Activated CD4-positive, alpha-beta T cell treated with anti-CD3 and anti-CD28 coated beads, Interleukin-10, Interleukin-2, amounts not matched to agents 100 ng/mL and 50 ng/mL, durations not matched to agents 16 hours and 8 hours (primary cell): Measurements from ENCODE around the gene PLCL2.
"Not testable (repeated sequence)": the region's sequence is repeated elsewhere in the genome, so short reads cannot be mapped to it uniquely, and the experiment has no call there.

Experiments used
- DNase-seq: peaks from one replicate; pipeline ENCODE4 v3.0.0-alpha.2; 2020

The PLCL2 gene

DNA sequence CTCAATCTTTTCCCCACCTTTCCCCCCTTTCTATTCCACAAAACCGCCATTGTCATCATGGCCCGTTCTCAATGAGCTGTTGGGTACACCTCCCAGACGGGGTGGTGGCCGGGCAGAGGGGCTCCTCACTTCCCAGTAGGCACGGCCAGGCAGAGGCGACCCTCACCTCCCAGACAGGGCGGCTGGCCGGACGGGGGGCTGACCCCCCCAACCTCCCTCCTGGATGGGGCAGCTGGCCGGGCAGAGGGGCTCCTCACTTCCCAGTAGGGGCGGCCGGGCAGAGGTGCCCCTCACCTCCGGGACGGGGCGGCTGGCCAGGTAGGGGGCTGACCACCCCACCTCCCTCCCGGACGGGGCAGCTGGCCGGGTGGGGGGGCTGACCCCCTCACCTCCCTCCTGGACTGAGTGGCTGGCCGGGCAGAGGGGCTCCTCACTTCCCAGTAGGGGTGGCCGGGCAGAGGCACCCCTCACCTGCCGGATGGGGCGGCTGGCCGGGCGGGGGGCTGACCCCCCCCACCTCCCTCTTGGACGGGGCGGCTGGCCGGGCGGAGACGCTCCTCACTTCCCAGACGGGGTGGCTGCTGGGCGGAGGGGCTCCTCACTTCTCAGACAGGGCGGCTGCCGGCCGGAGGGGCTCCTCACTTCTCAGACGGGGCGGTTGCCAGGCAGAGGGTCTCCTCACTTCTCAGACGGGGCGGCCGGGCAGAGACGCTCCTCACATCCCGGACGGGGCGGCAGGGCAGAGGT, 95.2 kb downstream of the PLCL2 start:
- not testable (repeated sequence) for DNase-seq

DNA sequence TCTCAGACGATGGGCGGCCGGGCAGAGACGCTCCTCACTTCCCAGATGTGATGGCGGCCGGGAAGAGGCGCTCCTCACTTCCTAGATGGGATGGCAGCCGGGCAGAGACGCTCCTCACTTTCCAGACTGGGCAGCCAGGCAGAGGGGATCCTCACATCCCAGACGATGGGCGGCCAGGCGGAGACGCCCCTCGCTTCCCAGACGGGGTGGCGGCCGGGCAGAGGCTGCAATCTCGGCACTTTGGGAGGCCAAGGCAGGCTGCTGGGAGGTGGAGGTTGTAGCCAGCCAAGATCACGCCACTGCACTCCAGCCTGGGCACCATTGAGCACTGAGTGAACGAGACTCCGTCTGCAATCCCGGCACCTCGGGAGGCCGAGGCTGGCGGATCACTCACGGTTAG, 95.8 kb downstream of the PLCL2 start:
- not testable (repeated sequence) for DNase-seq

DNA sequence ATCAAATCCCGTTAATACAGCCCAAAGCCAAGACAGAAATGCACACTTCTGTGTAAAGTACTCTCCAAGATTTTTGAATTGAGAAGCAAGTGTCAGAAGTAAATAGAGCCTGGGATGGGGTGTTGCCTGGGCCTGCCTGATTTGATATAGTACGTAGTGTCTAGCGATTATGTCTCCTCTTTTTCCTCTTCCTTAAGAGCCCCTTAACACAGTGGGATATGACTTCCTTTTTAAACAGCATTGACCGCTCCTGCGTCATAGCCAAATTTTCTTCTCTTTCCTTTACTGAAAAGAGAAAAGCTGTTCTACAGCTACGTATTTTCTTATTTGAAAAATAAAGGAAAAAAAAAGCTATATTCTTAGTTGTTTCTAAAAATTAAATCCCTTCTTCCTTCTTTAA, 97.7 kb downstream of the PLCL2 start:
- DNase-seq = no peak

DNA sequence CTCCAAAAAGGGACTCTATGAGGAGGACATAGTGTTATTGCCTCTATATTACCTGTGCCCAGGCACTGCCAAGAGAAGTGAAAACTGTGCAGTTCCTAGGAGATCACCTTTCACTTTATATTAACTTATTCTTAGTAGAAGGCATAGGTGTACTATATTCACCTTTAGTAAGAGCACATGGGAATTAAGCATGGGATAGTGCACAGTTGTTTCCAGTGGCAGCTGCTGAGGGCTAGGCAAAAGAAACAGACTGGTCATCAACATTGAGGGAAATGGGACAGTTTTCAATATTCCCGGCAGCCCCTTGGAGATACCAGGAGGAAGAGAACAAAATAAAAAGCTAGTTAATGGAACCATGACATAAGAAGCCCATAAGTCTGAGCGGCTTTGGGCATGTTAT, 100.9 kb downstream of the PLCL2 start:
- no peak for DNase-seq

DNA sequence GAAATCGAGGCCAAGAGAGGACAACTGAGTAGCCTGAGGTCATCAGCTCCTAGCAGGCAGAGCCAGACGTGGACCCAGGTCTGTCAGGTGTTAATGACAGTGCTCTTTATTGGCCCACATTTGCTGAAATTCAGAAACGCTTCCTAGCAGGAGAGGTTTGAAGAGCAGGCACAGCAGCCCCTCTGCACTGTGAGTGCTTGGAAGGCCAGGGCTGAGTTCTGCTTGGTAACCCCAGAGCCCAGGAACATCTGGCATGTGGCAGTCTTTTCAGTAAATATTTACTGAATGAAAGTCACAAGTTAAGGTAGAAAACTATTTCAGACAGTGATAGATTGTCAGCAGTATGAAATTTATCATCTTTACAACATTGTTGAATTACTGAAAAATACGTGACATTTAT, 102.4 kb downstream of the PLCL2 start:
- no peak for DNase-seq

DNA sequence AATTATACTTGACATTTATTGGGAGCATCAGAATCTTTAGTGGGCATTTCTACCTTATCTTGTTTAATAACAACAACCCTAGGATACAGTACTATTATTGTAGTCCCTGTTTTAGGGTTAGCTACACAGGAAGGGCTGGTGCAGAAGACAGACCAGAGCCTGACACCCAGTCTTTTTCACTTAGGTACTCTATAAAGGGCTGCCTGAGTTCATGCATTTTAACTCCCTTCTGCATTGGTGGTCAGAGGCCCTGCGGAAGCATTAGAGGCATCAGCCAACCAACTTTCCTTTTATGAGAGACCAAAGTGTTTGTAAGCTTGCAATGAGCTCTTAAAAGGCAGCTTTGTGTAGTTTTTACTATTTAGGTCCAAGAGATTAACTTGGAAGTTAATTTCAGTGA, 105.4 kb downstream of the PLCL2 start:
- no peak for DNase-seq

DNA sequence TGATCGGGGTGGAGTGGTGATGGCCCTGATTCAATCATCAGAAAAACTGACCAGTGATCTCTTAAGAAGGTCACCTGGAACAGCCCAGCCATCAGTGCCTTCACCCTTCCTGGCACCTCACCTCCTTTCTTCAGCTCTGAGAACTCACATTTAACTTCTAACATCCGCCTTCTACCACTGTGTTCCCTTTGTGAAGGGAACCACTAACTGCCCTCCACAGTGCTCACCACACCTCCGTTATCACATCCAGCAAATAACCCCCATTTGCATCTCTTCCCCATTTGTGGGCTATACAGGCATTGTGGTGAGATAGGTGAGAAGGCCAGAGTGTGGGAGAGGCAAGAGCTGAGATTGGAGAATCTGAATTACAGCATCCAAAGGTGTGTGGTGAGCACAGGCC, 107.4 kb downstream of the PLCL2 start:
- DNase-seq = no peak

DNA sequence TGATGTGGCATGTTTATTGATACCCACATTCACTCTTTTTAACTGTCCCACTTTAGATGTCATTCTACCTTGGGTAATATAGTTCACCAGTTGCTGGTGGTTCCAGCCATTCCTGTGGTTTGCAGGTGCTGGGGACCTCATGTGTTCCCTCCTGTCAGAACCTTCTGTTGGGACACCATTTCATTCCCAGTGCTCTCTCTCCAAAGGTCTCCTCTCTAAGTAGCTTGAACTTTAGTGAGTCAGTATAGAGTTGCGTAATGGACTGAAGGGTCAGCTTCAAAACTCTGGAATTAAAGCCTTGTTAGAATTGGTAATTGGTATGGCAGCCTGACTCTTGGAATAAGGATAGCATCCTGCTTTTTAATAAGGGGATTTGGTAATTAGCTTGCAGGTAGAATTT, 108.5 kb downstream of the PLCL2 start:
- DNase-seq = no peak

DNA sequence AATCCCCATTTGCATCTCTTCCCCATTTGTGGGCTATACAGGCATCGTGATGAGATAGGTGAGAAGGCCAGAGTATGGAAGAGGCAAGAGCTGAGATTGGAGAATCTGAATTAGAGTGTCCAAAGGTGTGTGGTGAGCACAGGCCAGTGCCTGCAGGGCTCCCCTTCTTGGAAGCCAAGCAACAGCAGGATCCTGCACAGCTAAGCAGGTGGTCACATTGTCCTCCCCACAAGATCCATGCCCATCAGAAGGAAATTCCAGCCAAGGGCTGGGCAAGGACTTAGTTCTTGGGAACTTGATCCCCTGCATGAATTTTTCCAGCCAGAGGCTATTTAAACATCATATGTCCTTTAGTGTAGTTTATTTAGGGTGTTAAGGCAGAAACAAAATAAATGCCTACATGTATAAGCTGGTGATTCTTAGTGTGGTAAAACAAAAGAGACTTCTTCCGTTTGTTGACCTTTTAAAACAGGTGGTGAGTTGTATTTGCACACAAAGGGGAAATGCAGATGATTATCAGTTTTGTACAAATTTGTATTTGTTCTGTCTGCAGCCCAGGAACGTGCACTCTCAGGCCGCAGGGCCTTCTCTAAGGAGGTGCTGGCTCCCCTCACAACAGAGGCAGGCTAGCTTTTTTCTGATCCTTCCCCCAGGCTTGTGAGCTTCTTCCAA, 110.2 kb downstream of the PLCL2 start:
- no peak for DNase-seq

DNA sequence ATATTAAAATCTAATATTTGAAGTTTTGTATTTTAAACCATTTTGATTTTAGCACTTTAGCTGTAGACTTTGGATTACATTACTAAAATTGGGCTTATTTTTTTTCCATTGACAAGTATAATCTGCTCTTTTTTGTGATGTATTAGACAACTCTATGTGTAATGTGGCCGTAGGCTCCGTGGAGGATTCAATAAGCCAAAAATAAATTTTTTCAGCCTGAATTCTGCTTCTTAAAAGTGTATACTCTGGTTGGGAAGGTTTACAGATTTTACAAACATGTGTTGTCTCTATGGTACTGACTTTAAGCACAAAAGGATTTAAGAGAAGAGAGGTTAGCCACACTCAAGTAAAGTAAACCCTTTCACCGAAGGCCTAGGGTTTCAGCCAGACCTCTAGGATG, 110.8 kb downstream of the PLCL2 start:
- DNase-seq = no peak

DNA sequence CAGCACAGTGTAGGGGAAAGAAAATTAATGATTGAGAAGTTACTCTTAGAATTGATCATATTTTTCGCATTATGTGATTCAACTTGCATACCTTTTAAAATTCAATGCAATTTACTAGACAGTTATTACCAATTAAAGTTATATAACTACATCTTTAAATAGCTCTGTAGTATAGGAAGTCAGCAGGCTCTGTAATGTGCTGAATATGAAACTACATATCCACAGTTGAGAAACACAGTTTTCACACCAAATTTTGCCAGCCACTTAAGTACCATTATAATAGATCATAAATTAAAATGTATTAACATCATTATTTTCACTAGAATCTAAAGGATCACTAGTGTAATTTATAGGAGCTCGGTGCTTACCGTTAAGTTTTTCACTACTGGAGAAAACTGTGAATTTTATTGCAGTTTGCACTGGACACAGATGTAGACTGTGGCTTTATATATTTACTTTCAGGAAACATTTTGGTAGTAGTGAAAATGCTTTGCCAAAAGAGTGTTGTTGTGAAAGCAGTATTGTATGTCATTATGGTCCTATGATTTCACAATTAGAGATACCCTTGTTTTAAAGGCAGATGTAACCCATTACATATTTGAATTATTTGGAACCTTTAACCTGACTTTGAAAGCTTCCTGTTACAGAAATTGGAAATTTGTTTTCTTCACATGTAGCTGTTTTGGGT, 113.6 kb downstream of the PLCL2 start:
- no peak for DNase-seq

DNA sequence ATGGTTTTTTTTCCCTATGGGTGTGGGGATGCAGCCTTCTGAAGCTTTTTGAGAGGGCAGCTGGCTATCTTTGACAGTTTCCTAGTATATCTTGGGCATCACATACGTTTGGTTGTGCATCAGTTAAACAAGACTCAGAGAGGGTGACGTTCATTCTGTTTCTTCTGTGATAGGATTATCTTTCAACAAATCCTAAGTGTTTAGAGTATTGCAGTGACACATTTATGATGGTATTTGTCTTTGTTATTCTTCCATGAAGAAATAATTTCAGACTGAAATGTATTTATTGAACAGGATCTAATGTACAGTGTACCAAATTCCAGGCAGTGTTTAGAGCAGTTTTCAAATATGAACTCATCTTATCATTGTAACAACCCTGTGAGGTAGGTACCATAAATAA, 114.4 kb downstream of the PLCL2 start:
- DNase-seq = no peak

DNA sequence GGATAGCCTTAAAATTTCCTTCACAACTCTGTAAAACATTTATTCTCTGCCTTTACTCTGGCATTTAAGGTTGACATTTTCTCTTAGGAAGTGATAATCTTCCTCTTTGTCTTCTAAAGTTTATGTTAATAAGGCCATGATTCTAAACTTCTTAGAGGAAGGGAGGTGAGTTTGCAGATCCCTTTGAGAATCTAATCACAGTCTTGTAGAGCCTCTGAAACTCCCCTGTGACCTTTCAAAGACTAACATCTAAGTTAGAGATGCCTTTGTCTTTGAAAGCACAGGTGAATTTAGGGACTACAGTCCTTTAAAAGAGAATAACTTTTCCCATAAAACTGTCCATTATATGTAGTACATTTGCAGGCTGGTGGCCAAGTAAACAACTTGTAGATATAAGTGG, 115.1 kb downstream of the PLCL2 start:
- DNase-seq = no peak

DNA sequence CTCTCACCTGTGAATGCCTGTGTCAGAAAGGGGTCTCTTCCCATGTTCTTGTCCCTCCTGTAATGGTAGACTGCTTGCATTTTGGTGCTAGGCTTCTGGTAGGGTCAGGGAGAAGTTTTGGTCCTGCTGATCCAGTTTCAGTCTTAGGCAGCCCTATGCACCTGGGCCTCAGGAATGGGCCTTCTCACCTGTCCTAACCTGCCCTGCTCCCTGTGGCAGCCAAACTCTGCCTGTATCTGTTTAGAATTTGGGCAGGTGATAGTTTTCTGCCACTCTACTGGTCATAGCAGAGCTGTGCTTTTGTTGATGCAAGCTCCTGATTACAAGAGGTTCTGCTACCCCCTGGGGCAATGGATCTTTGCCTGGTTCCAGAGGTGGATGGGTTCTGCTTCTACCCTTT, 118.7 kb downstream of the PLCL2 start:
- DNase-seq = no peak

DNA sequence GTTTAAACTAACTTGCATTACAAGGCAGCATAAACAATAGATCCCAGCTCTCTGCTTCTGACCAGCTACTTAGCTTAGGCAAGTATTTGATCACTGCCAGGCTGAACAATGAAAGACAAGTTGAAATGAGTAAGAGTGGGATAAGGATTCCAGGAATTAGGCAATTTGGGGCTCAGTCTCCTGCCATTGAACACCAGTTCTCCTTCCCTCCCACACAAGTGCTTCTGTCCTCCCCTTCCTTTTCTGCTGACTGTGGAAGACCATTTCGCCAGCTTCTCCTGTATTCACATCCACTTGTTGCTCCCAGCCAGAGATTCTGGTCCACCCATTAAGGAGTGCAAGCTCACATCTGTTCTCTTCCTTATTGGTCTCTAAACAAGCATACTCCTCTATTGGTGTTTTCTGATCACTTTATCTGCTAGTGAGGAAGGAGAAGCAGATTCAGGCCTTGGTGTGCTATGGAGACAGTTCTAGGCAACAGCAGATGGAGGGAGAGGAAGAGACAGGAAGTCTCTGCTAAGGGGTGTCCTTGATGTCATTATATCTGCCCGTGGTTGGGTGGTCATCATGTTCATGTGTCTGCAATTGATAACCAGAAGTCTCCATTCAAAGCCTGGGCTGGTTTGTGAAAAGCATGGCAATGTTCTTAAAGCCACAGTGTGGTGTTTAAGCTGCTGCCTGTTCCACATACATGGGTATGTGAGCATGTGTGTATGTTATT, 121.5 kb downstream of the PLCL2 start:
- no peak for DNase-seq

DNA sequence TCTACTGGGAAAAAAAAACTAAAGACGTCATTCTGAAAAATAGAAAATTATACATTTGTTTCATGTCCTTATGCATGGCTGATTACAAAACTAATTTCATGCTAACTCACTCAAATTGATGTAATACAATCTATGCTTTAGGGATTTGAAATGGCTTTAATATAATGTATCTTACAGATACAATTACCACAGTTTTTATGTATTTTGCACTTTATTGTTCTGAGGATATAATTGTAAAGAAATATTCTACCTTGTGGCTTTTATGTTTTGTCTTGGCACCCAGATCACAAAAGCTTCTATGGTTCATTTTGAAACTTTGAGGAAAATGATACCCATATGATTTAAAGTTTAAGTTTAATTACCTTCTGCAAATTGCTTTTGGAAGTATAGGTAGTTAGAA, 122.5 kb downstream of the PLCL2 start:
- no peak for DNase-seq

DNA sequence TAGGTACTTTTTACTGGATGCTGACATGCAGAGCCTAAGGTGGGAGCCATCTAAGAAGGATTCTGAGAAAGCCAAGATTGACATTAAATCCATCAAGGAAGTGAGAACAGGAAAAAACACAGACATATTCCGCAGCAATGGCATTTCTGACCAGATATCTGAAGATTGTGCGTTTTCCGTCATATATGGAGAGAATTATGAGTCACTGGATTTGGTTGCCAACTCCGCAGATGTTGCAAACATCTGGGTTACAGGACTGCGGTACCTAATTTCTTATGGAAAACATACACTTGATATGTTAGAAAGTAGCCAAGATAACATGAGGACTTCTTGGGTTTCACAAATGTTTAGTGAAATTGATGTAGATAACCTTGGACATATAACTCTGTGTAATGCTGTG, 125.1 kb downstream of the PLCL2 start:
- DNase-seq = no peak

DNA sequence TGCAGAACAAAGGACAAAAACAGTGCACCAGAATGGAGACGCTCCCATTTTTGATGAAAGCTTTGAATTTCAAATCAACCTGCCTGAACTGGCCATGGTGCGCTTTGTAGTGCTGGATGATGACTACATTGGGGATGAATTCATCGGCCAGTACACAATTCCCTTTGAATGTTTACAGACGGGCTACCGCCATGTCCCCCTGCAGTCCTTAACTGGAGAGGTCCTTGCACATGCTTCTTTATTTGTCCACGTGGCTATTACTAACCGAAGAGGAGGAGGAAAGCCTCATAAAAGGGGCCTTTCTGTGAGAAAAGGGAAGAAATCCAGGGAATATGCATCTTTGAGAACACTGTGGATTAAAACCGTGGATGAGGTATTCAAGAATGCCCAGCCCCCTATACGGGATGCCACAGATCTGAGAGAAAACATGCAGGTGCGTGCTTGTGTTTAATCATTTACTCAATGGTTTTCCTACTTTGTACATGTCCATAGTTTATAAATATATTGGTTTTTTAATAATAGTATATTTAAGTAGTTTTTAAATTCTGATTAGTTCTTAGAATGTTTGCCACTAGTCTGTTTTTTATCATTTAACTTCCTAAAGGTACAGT, 127.1 kb downstream of the PLCL2 start:
- no peak for DNase-seq

DNA sequence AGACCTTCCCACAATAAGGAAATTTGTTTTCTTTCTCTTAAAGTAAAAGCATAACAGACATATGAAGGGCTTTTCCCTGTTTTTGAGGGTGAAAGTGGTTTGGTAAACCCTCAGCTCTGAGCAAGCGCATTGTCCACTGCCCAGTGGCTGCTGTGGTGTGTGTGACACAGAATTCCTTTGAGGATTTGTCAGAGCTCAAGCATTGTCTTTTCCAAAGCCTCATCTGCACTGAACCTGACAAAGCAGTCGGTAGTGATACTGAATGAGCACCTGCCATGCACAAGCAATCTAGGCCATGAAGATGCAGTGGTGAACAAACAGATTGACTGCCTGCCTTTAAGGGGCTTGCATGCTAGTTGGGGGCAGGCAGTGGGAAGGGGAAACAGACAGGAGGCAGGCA, 128.3 kb downstream of the PLCL2 start:
- no peak for DNase-seq

DNA sequence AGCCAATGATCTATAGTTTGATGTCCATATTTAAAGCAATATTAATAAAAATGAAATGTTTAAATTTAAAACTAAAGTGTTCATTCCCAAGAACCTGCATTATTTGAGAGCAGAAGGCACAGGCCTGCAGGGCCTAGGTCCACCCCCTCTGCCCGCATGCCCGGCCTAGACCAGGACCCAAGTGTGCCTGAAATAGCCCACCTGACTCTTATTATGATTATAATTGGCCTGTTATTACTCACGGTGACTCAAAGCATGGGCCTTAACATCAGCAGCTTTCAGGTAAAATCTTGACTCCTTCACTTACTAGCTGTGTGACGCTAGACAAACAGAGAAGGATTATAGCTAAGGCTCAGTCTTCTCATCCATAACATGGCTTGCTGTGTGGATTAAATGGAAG, 128.8 kb downstream of the PLCL2 start:
- DNase-seq = no peak

DNA sequence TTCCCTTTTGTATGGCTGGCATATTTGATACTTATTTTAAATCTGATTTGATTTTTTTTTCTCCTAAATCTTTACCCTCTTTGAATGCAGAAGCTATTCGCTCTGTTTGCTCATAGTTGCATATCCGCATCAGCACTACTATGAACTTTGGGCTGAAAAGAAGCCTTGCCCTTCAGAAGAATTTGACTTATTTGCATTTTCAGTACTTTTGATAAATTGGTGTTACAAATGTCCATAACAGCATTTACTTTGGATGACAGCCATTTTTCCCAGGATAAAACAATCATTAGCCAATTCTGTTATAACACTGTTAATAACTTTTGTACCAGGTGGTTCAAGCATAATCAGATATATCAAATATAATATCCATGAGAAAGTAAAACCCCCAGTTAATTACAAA, 129.5 kb downstream of the PLCL2 start:
- DNase-seq = no peak

DNA sequence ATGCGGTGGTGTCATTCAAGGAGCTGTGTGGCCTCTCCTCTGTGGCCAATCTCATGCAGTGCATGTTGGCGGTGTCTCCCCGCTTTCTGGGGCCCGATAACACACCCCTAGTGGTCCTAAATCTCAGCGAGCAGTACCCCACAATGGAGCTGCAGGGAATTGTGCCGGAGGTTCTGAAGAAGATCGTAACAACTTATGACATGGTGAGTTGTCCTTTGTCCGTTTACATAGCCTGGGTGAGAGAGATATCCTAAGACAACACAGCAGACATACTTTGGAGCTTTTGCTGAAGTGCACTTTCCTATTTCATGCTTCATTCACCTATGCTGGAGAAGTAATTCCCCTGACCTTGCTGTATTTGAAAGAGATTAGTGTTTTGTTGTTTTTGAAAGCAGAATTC, 130.0 kb downstream of the PLCL2 start:
- DNase-seq = no peak

DNA sequence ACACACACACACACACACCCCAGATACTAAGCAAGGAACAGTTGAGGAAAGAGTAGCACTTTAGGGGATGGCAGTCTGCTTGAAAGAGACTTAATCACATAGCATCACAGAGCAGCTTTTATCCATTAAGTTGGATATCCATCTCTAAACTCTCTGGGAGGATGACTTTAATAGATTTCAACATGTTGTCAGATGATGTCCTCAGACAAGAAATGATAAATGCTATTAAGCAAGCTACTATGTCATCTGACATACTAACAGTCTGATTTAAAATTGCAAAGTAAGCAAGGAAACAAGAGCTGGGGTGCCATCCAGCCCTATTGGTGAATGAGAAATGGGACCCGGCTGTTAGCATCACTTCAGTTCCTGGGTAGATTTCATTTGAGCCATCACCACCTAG, 136.9 kb downstream of the PLCL2 start:
- DNase-seq = no peak
